Stimulated activated CD4-positive, alpha-beta T cell treated with anti-CD3 and anti-CD28 coated beads, Interleukin-2, amount 100 ng/mL, for 48 hours (primary cell): ENCODE data around the gene VPS35L.
A peak's percentile ranks its signal among the peaks of the same experiment; 100 is the strongest.

Experiments
- DNase-seq, 2 donors: peaks; one replicate each; pipeline ENCODE4 v3.0.0-alpha.2; 2020

VPS35L gene

GRCh38 chr16:19555186-19555937, at the start of gene VPS35L:
Gene VPS35L (plus strand): TSS chr16:19555703. CDS start chr16:19555730, 27 bp downstream.
- peak; percentile 91 to 92 for DNase-seq

- no peak for DNase-seq
Measured at GRCh38 chr16:19506965-19507364, 48.5 kb upstream of the VPS35L start.

GRCh38 chr16:19507867-19508266, 47.6 kb upstream of the VPS35L start:
- no peak for DNase-seq

- DNase-seq: no peak
Measured at GRCh38 chr16:19512297-19512696, 43.2 kb upstream of the VPS35L start.

GRCh38 chr16:19513377-19514053, 42.0 kb upstream of the VPS35L start:
- no peak for DNase-seq

- no peak for DNase-seq
Measured at GRCh38 chr16:19515757-19516156, 39.7 kb upstream of the VPS35L start.

GRCh38 chr16:19517424-19518089, 37.9 kb upstream of the VPS35L start:
- no peak for DNase-seq

GRCh38 chr16:19518388-19518787, 37.1 kb upstream of the VPS35L start:
- DNase-seq: no peak

- no peak for DNase-seq
Measured at GRCh38 chr16:19520861-19521331, 34.6 kb upstream of the VPS35L start.

GRCh38 chr16:19521471-19522396, 33.8 kb upstream of the VPS35L start, which contains the start of gene GDE1:
Gene GDE1 (minus strand): TSS chr16:19522098. CDS start chr16:19521964, 134 bp downstream.
- peak; percentile 90 for DNase-seq

GRCh38 chr16:19522397-19522732, 33.1 kb upstream of the VPS35L start:
- no peak for DNase-seq

GRCh38 chr16:19522760-19523159, 32.7 kb upstream of the VPS35L start:
- no peak for DNase-seq

- DNase-seq: no peak
Measured at GRCh38 chr16:19523184-19523558, 32.3 kb upstream of the VPS35L start.

GRCh38 chr16:19523559-19524355, 31.7 kb upstream of the VPS35L start, which contains the start of gene CCP110:
Gene CCP110 (plus strand): TSS chr16:19523942. CDS start chr16:19527882, 3,940 bp downstream.
- peak; percentile 89 to 90 for DNase-seq

GRCh38 chr16:19524356-19524615, 31.2 kb upstream of the VPS35L start:
- DNase-seq: no peak

GRCh38 chr16:19524616-19525384, 30.7 kb upstream of the VPS35L start:
- DNase-seq: no peak

- no peak for DNase-seq
Measured at GRCh38 chr16:19525385-19525723, 30.1 kb upstream of the VPS35L start.

- no peak for DNase-seq
Measured at GRCh38 chr16:19527161-19527560, 28.3 kb upstream of the VPS35L start.

- DNase-seq: no peak
Measured at GRCh38 chr16:19528666-19529065, 26.8 kb upstream of the VPS35L start.

- DNase-seq: no peak
Measured at GRCh38 chr16:19532601-19533000, 22.9 kb upstream of the VPS35L start.
